ENCODE results near the gene SHOX.

- TF ChIP-seq CTCF (IDR thresholded peaks at IDR 0.05) (no peak), EP300 (IDR thresholded peaks at IDR 0.05) (no peak), POLR2AphosphoS5 (IDR thresholded peaks at IDR 0.05) (no peak), POLR2A (IDR thresholded peaks at IDR 0.05) (no peak)
These were observed 53.0 kb downstream of the SHOX start for GRCh38 chrX:683576-683975.

Measured in upper lobe of left lung (tissue), 4 donors.